ENCODE results near the gene RPL35.

- no peak for TF ChIP-seq CTCF (IDR thresholded peaks at IDR 0.05)
- no peak for TF ChIP-seq EZH2 (IDR thresholded peaks at IDR 0.05)
- no peak for TF ChIP-seq EZH2phosphoT487 (IDR thresholded peaks at IDR 0.05)
Observed at GRCh38 chr9:124870723-124871122, 9.0 kb upstream of the RPL35 start.
